Body of pancreas (tissue), 4 donors: ENCODE results near the gene KCNE4.

Experiments used
- CTCF ChIP-seq, 7 experiments: fragments of 450-650 bp in 4 of 7; fragments of 200-600 bp in 3 of 7; sonication (generic) in 3 of 7; IDR thresholded peaks; one replicate each; pipeline ENCODE4 v1.5.1; 2016 to 2019; ENCODE audit warnings: antibody characterized with exemption in 7 of 7
- POLR2A ChIP-seq, 3 donors: fragments of 450-650 bp; IDR thresholded peaks; one replicate each; pipeline ENCODE4 v1.6.1; 2016; ENCODE audit warnings: antibody characterized with exemption in 3 of 3, mild to moderate bottlenecking in 2 of 3

- TF ChIP-seq CTCF (IDR thresholded peaks at IDR 0.05) (no peak), POLR2A (IDR thresholded peaks at IDR 0.05) (no peak)
Observed at GRCh38 chr2:223049356-223049755, 2.6 kb upstream of the KCNE4 start.
